GM19238 (cell line): ENCODE results near the gene ZNF277.
"Not testable (repeated sequence)": the region's sequence is repeated elsewhere in the genome, so short reads cannot be mapped to it uniquely, and the experiment has no call there.

Experiments used
- DNase-seq: peaks from one replicate; pipeline ENCODE4 v3.0.0; 2011; ENCODE audit warnings: low spot score; ENCODE audit not compliant: insufficient read length

ZNF277 gene

DNA sequence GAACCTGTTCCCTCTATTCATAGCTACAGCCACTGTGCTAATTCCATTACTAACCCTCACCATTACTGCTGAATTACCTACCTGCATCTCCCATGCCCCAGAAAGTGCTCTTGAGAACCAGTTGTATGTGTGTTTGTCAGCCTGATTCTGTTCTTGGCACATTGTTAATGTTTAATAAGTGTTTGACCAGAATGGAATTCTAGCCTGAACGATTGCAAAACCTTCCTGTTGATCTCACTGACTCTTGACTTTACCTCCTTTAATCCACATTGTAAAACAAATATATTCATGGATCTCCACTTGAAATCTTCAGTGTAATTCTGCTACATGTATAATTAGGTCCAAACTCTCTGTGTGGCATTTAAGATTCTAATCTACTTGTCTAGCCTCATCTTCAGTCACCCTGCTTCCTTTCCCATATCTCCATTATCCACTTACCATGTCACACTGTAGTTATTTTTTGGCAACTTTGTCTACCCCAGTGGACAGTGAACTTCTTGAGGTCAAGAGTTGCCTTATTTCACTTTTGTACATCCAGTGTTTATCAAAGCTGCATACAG is 4.9 kb downstream of the ZNF277 start:
- DNase-seq, result no peak

GRCh38 chr7:112212571-112212970 is 6.1 kb downstream of the ZNF277 start:
- no peak for DNase-seq

DNA sequence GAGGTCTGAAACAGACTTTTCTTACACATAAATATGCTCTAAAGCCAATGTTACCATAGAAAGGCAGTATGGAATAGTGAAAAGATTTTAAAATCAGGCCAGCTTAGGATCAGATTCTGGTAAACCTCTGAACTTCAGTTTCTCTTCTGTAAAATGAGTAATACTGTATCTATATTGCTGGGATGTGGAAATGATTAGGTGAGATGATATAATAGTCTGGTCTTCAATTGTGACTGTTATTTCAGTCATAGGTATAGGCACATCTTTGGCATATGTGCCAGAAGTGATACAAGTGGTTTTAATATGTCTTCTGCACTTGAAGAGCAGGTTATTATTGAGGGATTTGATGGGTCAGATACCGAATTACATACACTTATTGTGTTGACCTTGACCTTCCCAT is 7.2 kb downstream of the ZNF277 start:
- DNase-seq, result no peak

GRCh38 chr7:112214268-112214667 is 7.8 kb downstream of the ZNF277 start:
- no peak for DNase-seq

- no peak for DNase-seq
These were observed 8.4 kb downstream of the ZNF277 start for GRCh38 chr7:112214883-112215282.

- no peak for DNase-seq
These were observed 9.3 kb downstream of the ZNF277 start for GRCh38 chr7:112215787-112216186.

DNA sequence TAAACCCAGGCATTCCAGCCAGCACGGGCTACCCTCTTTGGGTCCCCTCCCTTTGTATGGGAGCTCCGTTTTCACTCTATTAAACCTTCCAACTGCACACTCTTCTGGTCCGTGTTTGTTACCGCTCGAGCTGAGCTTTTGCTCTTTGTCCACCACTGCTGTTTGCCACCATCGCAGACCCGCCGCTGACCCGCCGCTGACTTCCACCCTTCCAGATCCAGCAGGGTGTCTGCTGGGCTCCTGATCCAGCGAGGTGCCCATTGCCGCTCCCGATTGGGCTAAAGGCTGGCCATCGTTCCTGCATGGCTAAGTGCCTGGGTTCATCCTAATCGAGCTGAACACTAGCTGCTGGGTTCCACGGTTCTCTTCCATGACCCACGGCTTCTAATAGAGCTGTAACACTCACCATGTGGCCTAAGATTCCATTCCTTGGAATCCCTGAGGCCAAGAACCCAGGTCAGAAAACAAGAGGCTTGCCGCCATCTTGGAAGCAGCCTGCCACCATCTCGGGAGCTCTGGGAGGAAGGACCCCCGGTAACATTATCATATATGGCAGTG is 14.5 kb downstream of the ZNF277 start:
- DNase-seq, result no peak

DNA sequence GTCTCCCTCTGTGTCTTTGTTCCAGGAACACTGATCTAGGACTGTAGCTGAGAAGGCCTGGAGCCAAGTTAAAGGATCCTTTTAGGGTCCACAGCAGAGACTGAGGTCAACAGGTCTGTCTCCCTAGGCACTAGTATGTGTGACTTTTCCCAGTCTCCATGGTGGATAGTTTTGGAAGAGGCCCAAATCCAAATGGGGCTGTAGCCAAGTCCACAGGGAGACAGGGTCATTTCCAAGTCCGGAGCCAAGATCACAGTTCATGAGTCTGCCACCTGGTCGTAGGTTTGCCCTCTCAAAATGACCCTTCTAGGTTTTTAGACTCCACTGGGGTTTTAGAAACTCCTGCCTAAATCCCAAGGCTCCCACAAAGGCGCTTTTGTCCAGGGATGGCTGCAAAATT is 16.8 kb downstream of the ZNF277 start:
- DNase-seq, result no peak

GRCh38 chr7:112224186-112224585 is 17.7 kb downstream of the ZNF277 start:
- DNase-seq, result no peak

DNA sequence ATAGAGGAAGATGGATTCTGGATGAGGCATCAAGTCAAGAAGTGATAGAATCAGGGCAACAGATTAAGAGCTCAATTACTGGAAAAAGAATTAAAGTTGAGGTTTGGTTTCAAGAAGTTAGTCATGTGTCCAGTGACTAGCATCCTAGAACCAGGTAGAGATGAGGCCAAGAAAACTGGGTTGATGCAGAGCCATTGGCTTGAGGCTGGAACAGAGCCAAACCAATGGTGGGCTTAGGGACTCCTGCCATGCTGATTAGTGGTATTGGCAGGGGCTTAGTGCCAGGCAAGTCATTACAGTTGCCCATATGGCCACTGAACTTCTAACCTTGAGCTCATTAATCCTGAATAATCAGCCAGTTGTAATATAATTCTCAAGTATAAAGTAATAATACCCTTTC is 18.5 kb downstream of the ZNF277 start:
- DNase-seq, result no peak

GRCh38 chr7:112226701-112227276 is 20.3 kb downstream of the ZNF277 start:
- no peak for DNase-seq

- no peak for DNase-seq
These were observed 22.1 kb downstream of the ZNF277 start for GRCh38 chr7:112228632-112229031.

- DNase-seq, result no peak
These were observed 25.9 kb downstream of the ZNF277 start for GRCh38 chr7:112232212-112232978.

- DNase-seq, result no peak
These were observed 26.7 kb downstream of the ZNF277 start for GRCh38 chr7:112233048-112233697.

- no peak for DNase-seq
These were observed 27.7 kb downstream of the ZNF277 start for GRCh38 chr7:112234147-112234546.

- DNase-seq, result no peak
These were observed 30.1 kb downstream of the ZNF277 start for GRCh38 chr7:112236597-112236996.

DNA sequence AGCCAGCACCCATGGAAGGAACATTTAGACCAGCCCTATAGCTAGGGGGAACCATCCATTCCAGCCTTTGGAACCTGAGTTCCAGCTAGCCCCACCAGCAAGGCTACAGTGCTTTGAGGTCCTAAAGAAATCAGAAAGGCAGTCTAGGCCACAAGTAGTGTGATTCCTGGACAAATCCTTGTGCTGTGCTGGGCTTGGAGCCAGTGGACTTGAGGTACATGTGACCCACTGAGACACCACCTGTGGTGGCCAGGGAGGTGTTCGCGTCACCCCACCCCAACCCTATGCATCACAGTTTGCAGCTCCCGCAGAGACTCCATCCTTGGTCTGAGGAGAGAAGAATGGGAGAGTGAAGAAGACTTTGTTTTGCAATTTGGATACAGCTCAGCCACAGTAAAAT is 31.8 kb downstream of the ZNF277 start:
- no peak for DNase-seq

DNA sequence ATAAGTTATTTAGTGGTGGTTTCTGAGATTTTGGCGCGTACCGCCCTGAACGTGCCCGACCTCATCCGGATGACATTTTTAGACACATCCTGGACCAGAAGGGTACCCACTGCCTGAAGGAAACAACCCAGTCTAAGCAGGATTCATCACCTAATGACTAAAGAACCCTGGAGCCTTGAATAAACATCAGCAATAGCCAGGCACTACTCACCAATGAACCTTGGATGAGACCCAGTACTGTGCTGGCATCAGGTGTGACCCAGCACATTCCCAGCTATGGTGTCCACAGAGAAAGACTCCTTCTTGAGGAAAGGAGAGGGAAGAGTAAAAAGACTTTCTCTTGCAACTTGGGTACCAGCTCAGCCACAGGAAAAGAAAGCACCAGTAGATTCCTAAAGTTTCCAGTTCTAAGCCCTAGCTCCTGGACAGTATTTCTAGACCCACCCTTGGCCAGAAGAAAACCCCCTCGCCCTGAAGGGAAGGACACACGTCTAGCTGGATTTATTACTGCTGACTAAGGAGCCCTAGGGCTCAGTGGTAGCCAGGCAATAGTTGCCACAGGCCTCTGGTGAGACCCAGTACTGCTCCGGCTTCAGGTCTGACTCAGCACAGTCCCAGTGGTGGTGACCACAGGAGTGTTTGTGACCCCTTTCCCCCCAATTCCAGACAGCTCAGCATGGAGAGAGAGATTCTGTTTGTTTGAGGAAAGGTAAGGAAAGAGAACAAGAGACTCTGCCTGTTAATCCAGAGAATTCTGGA is 32.5 kb downstream of the ZNF277 start:
- no peak for DNase-seq

GRCh38 chr7:112248598-112248997 is 42.1 kb downstream of the ZNF277 start:
- DNase-seq, result no peak

DNA sequence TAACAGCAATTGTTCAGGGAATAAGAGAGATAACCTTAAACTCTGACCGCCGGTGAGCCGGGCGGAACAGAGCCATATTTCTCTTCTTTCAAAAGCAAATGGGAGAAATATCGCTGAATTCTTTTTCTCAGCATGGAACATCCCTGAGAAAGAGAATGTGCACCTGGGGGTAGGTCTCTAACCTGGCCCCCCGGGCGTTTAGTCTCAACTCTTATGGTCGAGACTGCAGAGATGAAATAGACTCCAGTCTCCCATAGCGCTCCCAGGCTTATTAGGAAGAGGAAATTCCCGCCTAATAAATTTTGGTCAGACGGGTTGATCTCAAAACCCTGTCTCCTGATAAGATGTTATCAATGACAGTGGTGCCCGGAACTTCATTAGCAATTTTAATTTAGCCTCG is 43.5 kb downstream of the ZNF277 start:
- DNase-seq, result not testable (repeated sequence)

- no peak for DNase-seq
These were observed 45.6 kb downstream of the ZNF277 start for GRCh38 chr7:112252141-112252540.
